K562 (cell line): ENCODE results near the gene RPS2. TPM values are rescaled to one million over a fixed set of nuclear protein-coding genes. Genes with fewer than 3 reads are reported as not detected.

Experiments
- CCNT2 ChIP-seq: IDR thresholded peaks from 2 replicates; pipeline ENCODE4 v1.6.1; 2011; ENCODE audit warnings: borderline replicate concordance, low read depth, mild to moderate bottlenecking, moderate library complexity, mixed read lengths, low read length; ENCODE audit not compliant: insufficient read length; ENCODE audit errors: extremely low read depth
- CHD2 ChIP-seq: IDR thresholded peaks from 2 replicates; pipeline ENCODE4 v1.6.1; 2011; ENCODE audit warnings: low read depth, low read length
- E2F3 ChIP-seq: fragments of 250-450 bp; sonication (Bioruptor Pico); IDR thresholded peaks from 2 replicates; pipeline ENCODE4 v1.4.0; 2020; ENCODE audit warnings: mild to moderate bottlenecking
- MYC ChIP-seq, 2 experiments: fragments of 250-450 bp in 1 of 2; sonication (Bioruptor Pico) in 1 of 2; IDR thresholded peaks; 2 replicates each; pipeline versions ENCODE4 v1.5.1 to v1.6.1; 2012 to 2021; ENCODE audit warnings: low read depth in 2 of 2, borderline replicate concordance in 1 of 2, improper control_type of control experiment in 1 of 2, low read length in 1 of 2, mild to moderate bottlenecking in 1 of 2, moderate library complexity in 1 of 2
- NEUROD1 ChIP-seq: fragments of 150-350 bp; IDR thresholded peaks from 2 replicates; pipeline ENCODE4 v1.6.1; 2014; ENCODE audit warnings: borderline replicate concordance, low read length, low read depth; ENCODE audit not compliant: partially characterized antibody
- NRF1 ChIP-seq, 2 experiments: fragments of 450-650 bp; IDR thresholded peaks in 1 of 2; conservative IDR thresholded peaks in 1 of 2; 2 replicates each; pipeline ENCODE4 v1.6.1; 2014; ENCODE audit warnings: mild to moderate bottlenecking in 2 of 2
- RBBP5 ChIP-seq: fragments of 200-600 bp; sonication (generic); IDR thresholded peaks from 2 replicates; pipeline ENCODE4 v1.6.1; 2012; ENCODE audit warnings: borderline replicate concordance, mild to moderate bottlenecking, low read length, control low read depth, inconsistent platforms; ENCODE audit not compliant: insufficient read depth, poor library complexity, severe bottlenecking
- SAFB2 ChIP-seq: fragments of 200-400 bp; formaldehyde crosslinking; IDR thresholded peaks from 2 replicates; pipeline ENCODE4 v1.6.1; 2018; ENCODE audit warnings: borderline replicate concordance, low read length, low read depth, moderate library complexity; ENCODE audit not compliant: severe bottlenecking
- SRF ChIP-seq, 2 experiments: fragments of 250-450, 450-650 bp in 1 of 2; sonication (Bioruptor Pico) in 1 of 2; sonication (generic) in 1 of 2; formaldehyde crosslinking; IDR thresholded peaks; 2 replicates each; pipeline versions ENCODE4 v1.5.0 to v1.5.1; 2020 to 2022; ENCODE audit warnings: mild to moderate bottlenecking in 1 of 2, missing genetic modification reagents in 1 of 2
- SRSF9 ChIP-seq: fragments of 200-400 bp; formaldehyde crosslinking; IDR thresholded peaks from 2 replicates; pipeline ENCODE4 v1.6.1; 2017; ENCODE audit warnings: low read depth, low read length, borderline replicate concordance
- YY1 ChIP-seq, 3 experiments: IDR thresholded peaks; 2 replicates each; pipeline ENCODE4 v1.6.1; 2011; ENCODE audit warnings: low read length in 2 of 3, mild to moderate bottlenecking in 2 of 3, moderate library complexity in 2 of 3, borderline replicate concordance in 1 of 3, control low read depth in 1 of 3, low read depth in 1 of 3; ENCODE audit not compliant: insufficient read depth in 3 of 3, insufficient replicate concordance in 2 of 3, control insufficient read depth in 1 of 3, insufficient read length in 1 of 3; ENCODE audit errors: extremely low read depth in 1 of 3
- ZNF274 ChIP-seq: IDR thresholded peaks from 2 replicates; pipeline ENCODE4 v1.6.1; 2011; ENCODE audit warnings: low read depth, mild to moderate bottlenecking, low read length, moderate library complexity, borderline replicate concordance
- polyA plus RNA-seq, 8 experiments: library from polyadenylated mRNA; depleted of rRNA in 4 of 8; stranded (reverse) in 5 of 8; unstranded in 3 of 8; fragments of >200 nt; fragmentation: Nextera tagmentation in 2 of 8; fragmentation: Illumina TruSeq in 1 of 8; extraction: Ambion mirVana in 2 of 8; extraction: Trizol in 1 of 8; gene quantifications; 2 replicates each; pipeline versions ENCODE4 v1.2.1 to v1.2.3, GENCODE V29; 2011 to 2014; ENCODE audit warnings: inconsistent platforms in 1 of 8, missing spikeins in 1 of 8
- total RNA-seq, 7 experiments: library from RNA; depleted of rRNA in 6 of 7; stranded (reverse); fragments of >200 nt in 6 of 7; fragmentation: Illumina TruSeq in 2 of 7; extraction: Trizol in 2 of 7; gene quantifications; 2 replicates each; pipeline versions ENCODE4 v1.2.1 to v1.2.3, GENCODE V29; 2011 to 2021; ENCODE audit warnings: low replicate concordance in 1 of 7
- TF ChIP-seq, protein P1 (sequence below): fragments of 250-450 bp; sonication (Bioruptor Pico); IDR thresholded peaks from 2 replicates; pipeline ENCODE4 v1.8.0; 2021; ENCODE audit warnings: borderline replicate concordance, mild to moderate bottlenecking, moderate library complexity; ENCODE audit not compliant: poor library complexity, severe bottlenecking
- TF ChIP-seq, protein P2 (sequence below): sonication (generic); formaldehyde crosslinking; IDR thresholded peaks from 2 replicates; pipeline ENCODE4 v1.9.0; 2022; ENCODE audit warnings: mild to moderate bottlenecking, missing genetic modification reagents
- TF ChIP-seq, protein P3 (sequence below): fragments of 200-800 bp; sonication (Bioruptor generic); IDR thresholded peaks from 2 replicates; pipeline ENCODE4 v1.6.1; 2017; ENCODE audit warnings: missing genetic modification characterization, missing compliant biosample characterization
- TF ChIP-seq, protein P4 (sequence below): fragments of 250-450 bp; sonication (Bioruptor Pico); IDR thresholded peaks from 2 replicates; pipeline ENCODE4 v1.9.0; 2021; ENCODE audit warnings: mild to moderate bottlenecking, inconsistent platforms
- TF ChIP-seq, protein P5 (sequence below): sonication (generic); formaldehyde crosslinking; IDR thresholded peaks from 2 replicates; pipeline ENCODE4 v1.8.0; 2022; ENCODE audit warnings: missing genetic modification reagents, mild to moderate bottlenecking, moderate library complexity, borderline replicate concordance

The RPS2 gene
- total and polyA plus RNA-seq, 9 of the 15 experiments (the other 6 are each of a cell fraction or from before 2014, with no cell fraction given): 834 to 4,794 (median 3,793) TPM

DNA sequence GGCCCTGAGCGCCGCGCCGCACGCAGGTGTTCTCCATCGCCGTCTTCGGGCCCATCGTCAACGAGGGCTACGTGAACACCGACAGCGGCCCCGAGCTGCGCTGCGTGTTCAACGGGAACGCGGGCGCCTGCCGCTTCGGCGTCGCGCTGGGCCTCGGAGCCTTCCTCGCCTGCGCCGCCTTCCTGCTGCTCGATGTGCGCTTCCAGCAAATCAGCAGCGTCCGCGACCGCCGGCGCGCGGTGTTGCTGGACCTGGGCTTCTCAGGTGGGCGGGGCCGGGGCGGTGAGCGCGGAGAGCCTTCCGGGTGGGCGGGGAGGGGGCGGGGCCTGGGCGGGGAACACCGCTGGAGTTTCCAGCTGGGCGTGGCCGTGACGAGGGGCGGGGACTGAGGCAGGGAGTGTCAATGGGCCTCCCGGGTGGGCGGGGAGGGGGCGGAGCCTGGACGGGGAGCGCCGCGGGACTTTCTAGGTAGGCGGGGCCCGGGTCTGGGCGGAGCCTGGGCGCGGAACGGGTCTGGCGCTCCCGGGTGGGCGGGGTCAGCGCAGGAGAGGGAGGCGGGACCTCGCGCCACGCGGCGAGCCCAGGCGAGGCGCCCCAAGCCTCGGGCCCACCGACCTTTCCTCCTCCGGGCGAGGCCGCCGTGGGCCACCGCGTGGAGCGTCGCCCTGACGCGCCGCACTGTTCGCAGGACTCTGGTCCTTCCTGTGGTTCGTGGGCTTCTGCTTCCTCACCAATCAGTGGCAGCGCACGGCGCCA is 27.5 kb upstream of the RPS2 start (continued):
- TF ChIP-seq, protein P1, sequence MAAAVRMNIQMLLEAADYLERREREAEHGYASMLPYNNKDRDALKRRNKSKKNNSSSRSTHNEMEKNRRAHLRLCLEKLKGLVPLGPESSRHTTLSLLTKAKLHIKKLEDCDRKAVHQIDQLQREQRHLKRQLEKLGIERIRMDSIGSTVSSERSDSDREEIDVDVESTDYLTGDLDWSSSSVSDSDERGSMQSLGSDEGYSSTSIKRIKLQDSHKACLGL (CRISPR knock-in tag): peak; percentile 31
- TF ChIP-seq, protein P2, sequence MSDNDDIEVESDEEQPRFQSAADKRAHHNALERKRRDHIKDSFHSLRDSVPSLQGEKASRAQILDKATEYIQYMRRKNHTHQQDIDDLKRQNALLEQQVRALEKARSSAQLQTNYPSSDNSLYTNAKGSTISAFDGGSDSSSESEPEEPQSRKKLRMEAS (CRISPR knock-in tag): peak; percentile 96
- TF ChIP-seq NRF1 (conservative IDR thresholded peaks at IDR 0.05 in 1 of 2, IDR thresholded peaks at IDR 0.05 in 1 of 2): peak; percentile 76 to 83
- TF ChIP-seq E2F3 (CRISPR knock-in tag): peak; percentile 84
- peak; percentile 66 for TF ChIP-seq CCNT2
- TF ChIP-seq RBBP5: peak; percentile 20
- TF ChIP-seq ZNF274: no peak
- peak in 1 of 3 experiments; percentile 18 for TF ChIP-seq YY1 (IDR thresholded peaks at IDR 0.05; ENCODE audit: borderline replicate concordance in 1 of 3, control insufficient read depth in 1 of 3, extremely low read depth in 1 of 3, insufficient read depth in 3 of 3, insufficient read length in 1 of 3, insufficient replicate concordance in 2 of 3, low read depth in 1 of 3, low read length in 2 of 3)
- TF ChIP-seq, protein P3, sequence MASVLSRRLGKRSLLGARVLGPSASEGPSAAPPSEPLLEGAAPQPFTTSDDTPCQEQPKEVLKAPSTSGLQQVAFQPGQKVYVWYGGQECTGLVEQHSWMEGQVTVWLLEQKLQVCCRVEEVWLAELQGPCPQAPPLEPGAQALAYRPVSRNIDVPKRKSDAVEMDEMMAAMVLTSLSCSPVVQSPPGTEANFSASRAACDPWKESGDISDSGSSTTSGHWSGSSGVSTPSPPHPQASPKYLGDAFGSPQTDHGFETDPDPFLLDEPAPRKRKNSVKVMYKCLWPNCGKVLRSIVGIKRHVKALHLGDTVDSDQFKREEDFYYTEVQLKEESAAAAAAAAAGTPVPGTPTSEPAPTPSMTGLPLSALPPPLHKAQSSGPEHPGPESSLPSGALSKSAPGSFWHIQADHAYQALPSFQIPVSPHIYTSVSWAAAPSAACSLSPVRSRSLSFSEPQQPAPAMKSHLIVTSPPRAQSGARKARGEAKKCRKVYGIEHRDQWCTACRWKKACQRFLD (CRISPR knock-in tag): 0 out of 2 replicates have a peak, but pooled peaks have one; percentile 12
- 0 out of 2 replicates have a peak, but pooled peaks have one; percentile 25 for TF ChIP-seq CHD2
- TF ChIP-seq, protein P4, sequence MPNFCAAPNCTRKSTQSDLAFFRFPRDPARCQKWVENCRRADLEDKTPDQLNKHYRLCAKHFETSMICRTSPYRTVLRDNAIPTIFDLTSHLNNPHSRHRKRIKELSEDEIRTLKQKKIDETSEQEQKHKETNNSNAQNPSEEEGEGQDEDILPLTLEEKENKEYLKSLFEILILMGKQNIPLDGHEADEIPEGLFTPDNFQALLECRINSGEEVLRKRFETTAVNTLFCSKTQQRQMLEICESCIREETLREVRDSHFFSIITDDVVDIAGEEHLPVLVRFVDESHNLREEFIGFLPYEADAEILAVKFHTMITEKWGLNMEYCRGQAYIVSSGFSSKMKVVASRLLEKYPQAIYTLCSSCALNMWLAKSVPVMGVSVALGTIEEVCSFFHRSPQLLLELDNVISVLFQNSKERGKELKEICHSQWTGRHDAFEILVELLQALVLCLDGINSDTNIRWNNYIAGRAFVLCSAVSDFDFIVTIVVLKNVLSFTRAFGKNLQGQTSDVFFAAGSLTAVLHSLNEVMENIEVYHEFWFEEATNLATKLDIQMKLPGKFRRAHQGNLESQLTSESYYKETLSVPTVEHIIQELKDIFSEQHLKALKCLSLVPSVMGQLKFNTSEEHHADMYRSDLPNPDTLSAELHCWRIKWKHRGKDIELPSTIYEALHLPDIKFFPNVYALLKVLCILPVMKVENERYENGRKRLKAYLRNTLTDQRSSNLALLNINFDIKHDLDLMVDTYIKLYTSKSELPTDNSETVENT: peak; percentile 92
- TF ChIP-seq SRSF9: no peak
- TF ChIP-seq, protein P5, sequence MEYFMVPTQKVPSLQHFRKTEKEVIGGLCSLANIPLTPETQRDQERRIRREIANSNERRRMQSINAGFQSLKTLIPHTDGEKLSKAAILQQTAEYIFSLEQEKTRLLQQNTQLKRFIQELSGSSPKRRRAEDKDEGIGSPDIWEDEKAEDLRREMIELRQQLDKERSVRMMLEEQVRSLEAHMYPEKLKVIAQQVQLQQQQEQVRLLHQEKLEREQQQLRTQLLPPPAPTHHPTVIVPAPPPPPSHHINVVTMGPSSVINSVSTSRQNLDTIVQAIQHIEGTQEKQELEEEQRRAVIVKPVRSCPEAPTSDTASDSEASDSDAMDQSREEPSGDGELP: peak; percentile 39
- peak; percentile 1 for TF ChIP-seq NEUROD1
- TF ChIP-seq MYC (IDR thresholded peaks at IDR 0.05; ENCODE audit: low read depth, low read length): peak; percentile 95
- no peak for TF ChIP-seq MYC (CRISPR knock-in tag; IDR thresholded peaks at IDR 0.05; ENCODE audit: borderline replicate concordance, low read depth)
- no peak for TF ChIP-seq SAFB2
- TF ChIP-seq SRF (CRISPR knock-in tag; IDR thresholded peaks at IDR 0.05): no peak; a peak in 1 of 4 replicates
